Loucy (cell line): ENCODE results near the gene KLHDC4.
"Not testable (repeated sequence)": the region's sequence is repeated elsewhere in the genome, so short reads cannot be mapped to it uniquely, and the experiment has no call there.

ENCODE experiments used
- H2AFZ ChIP-seq: fragments of 200-600 bp; sonication (generic); 2 replicates; pipeline ENCODE4 v1.6.0; 2016; ENCODE audit warnings: antibody characterized with exemption, mild to moderate bottlenecking, low read length, moderate library complexity
- H3F3A ChIP-seq: fragments of 200-600 bp; 2 replicates; pipeline ENCODE4 v1.6.0; 2016; ENCODE audit warnings: antibody characterized with exemption, low read depth, mild to moderate bottlenecking
- H3K27me3 ChIP-seq: fragments of 200-600 bp; sonication (generic); 2 replicates; pipeline ENCODE4 v1.6.1; 2014; ENCODE audit warnings: low read length, mild to moderate bottlenecking; ENCODE audit not compliant: insufficient read depth, poor library complexity, severe bottlenecking
- H3K36me3 ChIP-seq: fragments of 200-600 bp; sonication (generic); 2 replicates; pipeline ENCODE4 v1.6.1; 2016; ENCODE audit warnings: low read length; ENCODE audit not compliant: insufficient read depth
- H3K4me1 ChIP-seq: fragments of 200-600 bp; sonication (generic); 2 replicates; pipeline ENCODE4 v1.5.1; 2014; ENCODE audit warnings: low read length, mild to moderate bottlenecking; ENCODE audit not compliant: insufficient read depth, poor library complexity, severe bottlenecking
- H3K4me2 ChIP-seq: fragments of 200-600 bp; sonication (generic); 2 replicates; pipeline ENCODE4 v1.6.0; 2014; ENCODE audit warnings: antibody characterized with exemption, low read length, low read depth, mild to moderate bottlenecking; ENCODE audit not compliant: poor library complexity, severe bottlenecking
- H3K4me3 ChIP-seq: fragments of 200-600 bp; sonication (generic); 2 replicates; pipeline ENCODE4 v1.5.1; 2014; ENCODE audit warnings: low read length, mild to moderate bottlenecking, mixed read lengths; ENCODE audit not compliant: poor library complexity, severe bottlenecking
- H3K79me2 ChIP-seq: fragments of 200-600 bp; sonication (generic); 2 replicates; pipeline ENCODE4 v1.6.1; 2014; ENCODE audit warnings: low read length; ENCODE audit not compliant: insufficient read depth
- H3K9ac ChIP-seq: fragments of 200-600 bp; sonication (generic); 2 replicates; pipeline ENCODE4 v1.6.0; 2014; ENCODE audit warnings: mild to moderate bottlenecking, low read depth, low read length, moderate library complexity; ENCODE audit not compliant: poor library complexity, severe bottlenecking
- H3K9me2 ChIP-seq: fragments of 200-600 bp; sonication (generic); replicated peaks from 2 replicates; pipeline ENCODE4 v1.6.1; 2016; ENCODE audit warnings: low read depth, low read length, mixed read lengths
- H3K9me3 ChIP-seq: fragments of 200-600 bp; sonication (generic); 2 replicates; pipeline ENCODE4 v1.6.1; 2014; ENCODE audit warnings: mild to moderate bottlenecking, antibody characterized with exemption, low read length, low read depth; ENCODE audit not compliant: insufficient read depth
- H4K20me1 ChIP-seq: fragments of 200-600 bp; sonication (generic); 2 replicates; pipeline ENCODE4 v1.6.0; 2014; ENCODE audit warnings: antibody characterized with exemption, low read length, mild to moderate bottlenecking; ENCODE audit not compliant: insufficient read depth, poor library complexity, severe bottlenecking
- CTCF ChIP-seq: fragments of 200-600 bp; sonication (generic); conservative IDR thresholded peaks from 2 replicates; pipeline ENCODE4 v1.5.1; 2014; ENCODE audit warnings: mild to moderate bottlenecking, antibody characterized with exemption, low read length
- EZH2phosphoT487 ChIP-seq: fragments of 200-600 bp; IDR thresholded peaks from 2 replicates; pipeline ENCODE4 v1.6.1; 2018; ENCODE audit warnings: antibody characterized with exemption, mild to moderate bottlenecking, moderate library complexity, borderline replicate concordance

KLHDC4 gene

GRCh38 chr16:87682852-87683399 is 82.9 kb downstream of the KLHDC4 start:
- Histone ChIP-seq H4K20me1 (no peaks in the 10 kb centered on the region), H2AFZ (no peak overlapping the region), H3K36me3 (no peaks in the 10 kb centered on the region), H3F3A (no peaks in the 10 kb centered on the region), H3K9me3 (no peaks in the 10 kb centered on the region), H3K79me2 (no peaks in the 10 kb centered on the region), H3K4me1 (no peaks in the 10 kb centered on the region), H3K4me3 (no peak overlapping the region), H3K27me3 (no peaks in the 10 kb centered on the region), H3K4me2 (no peak overlapping the region), H3K9ac (no peak overlapping the region), H3K9me2 (no peaks in the 10 kb centered on the region)
- TF ChIP-seq CTCF (no peak), EZH2phosphoT487 (no peak)

GRCh38 chr16:87681981-87682570 is 83.7 kb downstream of the KLHDC4 start:
- Histone ChIP-seq H4K20me1 (no peaks in the 10 kb centered on the region), H3K9me2 (no peaks in the 10 kb centered on the region), H3K36me3 (no peaks in the 10 kb centered on the region), H3K9me3 (no peaks in the 10 kb centered on the region), H3F3A (no peaks in the 10 kb centered on the region), H2AFZ (no peak overlapping the region), H3K4me3 (no peak overlapping the region), H3K27me3 (no peaks in the 10 kb centered on the region), H3K9ac (no peak overlapping the region), H3K4me1 (no peaks in the 10 kb centered on the region), H3K4me2 (no peak overlapping the region), H3K79me2 (no peaks in the 10 kb centered on the region)
- TF ChIP-seq CTCF: no peak; the same call in 1 of the 2 replicates
- no peak for TF ChIP-seq EZH2phosphoT487

- not testable (repeated sequence) for H3K9me3 ChIP-seq, H3K4me3 ChIP-seq, H3K79me2 ChIP-seq, H3K27me3 ChIP-seq, H3K4me2 ChIP-seq, H3K9me2 ChIP-seq, H2AFZ ChIP-seq, H3F3A ChIP-seq, H3K4me1 ChIP-seq, H4K20me1 ChIP-seq, H3K36me3 ChIP-seq, H3K9ac ChIP-seq
These were observed 84.7 kb downstream of the KLHDC4 start for GRCh38 chr16:87681051-87681602.

GRCh38 chr16:87680272-87680644 is 85.5 kb downstream of the KLHDC4 start:
- no peaks in the 10 kb centered on the region for H3K27me3 ChIP-seq

More at GRCh38 chr16:87680272-87680644, 85.5 kb downstream of the KLHDC4 start:
- Histone ChIP-seq H3F3A (no peaks in the 10 kb centered on the region), H3K9me2 (no peaks in the 10 kb centered on the region), H3K79me2 (no peaks in the 10 kb centered on the region), H3K9me3 (no peaks in the 10 kb centered on the region), H3K9ac (no peak overlapping the region), H2AFZ (no peak overlapping the region), H3K4me1 (no peaks in the 10 kb centered on the region), H3K36me3 (no peaks in the 10 kb centered on the region), H4K20me1 (no peaks in the 10 kb centered on the region), H3K4me3 (no peak overlapping the region), H3K4me2 (no peak overlapping the region)
- TF ChIP-seq CTCF: no peak
- TF ChIP-seq EZH2phosphoT487: no peak
